DMS 273 treated with DMSO at 0.1 percent for 48 hours (cell line): Measurements from ENCODE around the gene RBMX.
"Not testable (repeated sequence)": the region's sequence is repeated elsewhere in the genome, so short reads cannot be mapped to it uniquely, and the experiment has no call there.

Source experiments
- DNase-seq: peaks from one replicate; lab custom pipeline; 2025; lab: John Stamatoyannopoulos, UW

RBMX gene

DNA sequence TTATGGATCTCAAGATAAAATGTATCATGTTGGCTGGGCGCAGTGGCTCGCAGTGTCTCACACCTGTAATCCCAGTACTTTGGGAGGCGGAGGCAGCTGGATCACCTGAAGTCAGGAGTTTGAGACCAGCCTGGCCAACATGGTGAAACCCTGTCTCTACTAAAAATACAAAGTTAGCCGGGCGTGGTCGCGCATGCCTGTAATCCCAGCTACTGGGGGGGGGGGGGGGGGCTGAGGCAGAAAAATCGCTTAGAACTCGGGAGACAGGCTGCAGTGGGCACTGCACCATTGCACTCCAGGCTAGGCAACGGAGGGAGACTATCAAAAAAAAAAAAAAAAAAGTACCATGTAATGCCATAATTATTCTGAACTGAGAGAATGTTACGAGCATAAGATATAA is 2.1 kb downstream of the RBMX start:
- DNase-seq, result no peak

DNA sequence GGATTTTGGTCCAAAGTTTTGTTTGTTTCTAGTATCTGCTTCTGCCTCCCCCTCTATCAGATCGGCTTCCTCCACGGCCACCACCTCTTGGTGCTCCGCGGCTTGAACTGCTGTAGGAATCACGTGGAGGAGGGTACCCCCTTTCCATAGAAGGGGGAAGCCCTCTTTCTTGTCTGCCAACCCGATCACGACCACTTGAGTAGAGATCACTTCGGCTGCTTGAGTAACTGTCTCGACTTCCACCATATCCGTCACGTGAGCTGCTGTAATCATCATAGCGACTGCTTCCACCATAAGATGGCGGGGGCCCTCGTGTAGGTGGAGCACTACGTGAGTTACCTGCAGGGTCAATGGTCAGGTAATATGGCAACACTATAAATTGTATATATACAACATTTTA is 6.4 kb downstream of the RBMX start:
- DNase-seq, result not testable (repeated sequence)

DNA sequence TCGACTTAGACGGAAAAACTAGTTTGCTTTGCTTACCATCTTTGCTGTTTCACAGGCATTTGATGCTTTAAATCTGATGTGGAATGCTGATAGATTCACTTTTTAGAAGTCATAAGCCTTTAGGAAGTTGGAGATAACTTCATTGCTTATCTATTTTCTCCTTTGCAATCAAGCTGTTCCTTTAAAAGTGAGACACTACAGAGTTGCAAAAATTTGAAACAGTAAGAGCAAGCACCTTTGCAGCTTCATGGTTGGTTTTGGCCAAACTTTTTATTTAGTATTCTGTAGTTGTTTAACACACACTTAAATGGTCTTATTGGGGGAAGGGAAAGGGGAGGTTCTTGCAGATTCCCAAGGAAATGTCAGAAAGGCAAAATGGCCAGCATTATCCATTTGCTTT is 7.3 kb downstream of the RBMX start:
- DNase-seq, result not testable (repeated sequence)

DNA sequence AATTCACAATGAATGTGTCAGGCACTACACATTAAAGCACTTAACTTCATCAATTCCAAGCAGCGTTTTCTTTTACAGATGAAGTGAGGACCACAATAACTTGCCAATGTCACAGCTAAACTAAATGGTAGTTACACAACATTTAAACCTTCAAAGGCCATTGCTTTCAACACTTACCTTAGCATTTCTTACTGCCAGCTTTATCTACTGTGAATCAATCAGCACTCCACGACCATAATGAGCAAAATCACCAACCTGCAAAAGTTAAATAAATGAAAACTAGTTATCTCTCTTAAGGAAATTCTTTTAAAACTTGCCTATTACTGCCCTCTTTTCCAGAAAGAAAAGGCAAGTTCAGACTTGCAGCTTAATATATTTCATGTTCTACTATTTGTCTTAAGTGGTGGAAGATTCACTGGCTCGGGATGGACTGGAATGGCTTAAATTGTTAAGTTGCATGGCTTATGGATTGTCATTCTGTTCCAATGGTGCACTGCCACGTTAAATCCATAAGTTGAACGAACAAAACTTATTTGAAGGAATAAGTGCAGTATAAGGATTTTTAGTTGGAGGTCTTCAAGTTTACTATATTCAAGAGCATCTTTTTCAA is 8.3 kb downstream of the RBMX start:
- no peak for DNase-seq

DNA sequence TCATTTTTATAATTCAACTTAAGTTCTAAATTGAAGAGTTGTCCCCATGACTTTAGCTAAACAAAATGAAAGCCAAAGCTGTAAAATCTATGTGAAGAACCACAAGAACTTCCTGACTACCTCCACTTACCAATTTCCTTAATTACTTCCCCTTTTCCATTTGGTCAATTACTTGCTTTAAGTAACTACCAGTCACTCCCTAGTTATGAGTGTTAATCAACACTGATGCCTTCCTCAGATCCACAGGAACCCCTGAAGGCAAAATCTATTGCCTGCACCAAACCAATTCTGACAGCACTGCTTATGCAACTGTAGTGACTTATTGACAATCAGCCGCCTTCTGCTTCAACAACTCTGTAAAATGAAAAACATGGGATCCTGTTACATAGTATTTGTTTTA is 10.5 kb downstream of the RBMX start:
- no peak for DNase-seq

DNA sequence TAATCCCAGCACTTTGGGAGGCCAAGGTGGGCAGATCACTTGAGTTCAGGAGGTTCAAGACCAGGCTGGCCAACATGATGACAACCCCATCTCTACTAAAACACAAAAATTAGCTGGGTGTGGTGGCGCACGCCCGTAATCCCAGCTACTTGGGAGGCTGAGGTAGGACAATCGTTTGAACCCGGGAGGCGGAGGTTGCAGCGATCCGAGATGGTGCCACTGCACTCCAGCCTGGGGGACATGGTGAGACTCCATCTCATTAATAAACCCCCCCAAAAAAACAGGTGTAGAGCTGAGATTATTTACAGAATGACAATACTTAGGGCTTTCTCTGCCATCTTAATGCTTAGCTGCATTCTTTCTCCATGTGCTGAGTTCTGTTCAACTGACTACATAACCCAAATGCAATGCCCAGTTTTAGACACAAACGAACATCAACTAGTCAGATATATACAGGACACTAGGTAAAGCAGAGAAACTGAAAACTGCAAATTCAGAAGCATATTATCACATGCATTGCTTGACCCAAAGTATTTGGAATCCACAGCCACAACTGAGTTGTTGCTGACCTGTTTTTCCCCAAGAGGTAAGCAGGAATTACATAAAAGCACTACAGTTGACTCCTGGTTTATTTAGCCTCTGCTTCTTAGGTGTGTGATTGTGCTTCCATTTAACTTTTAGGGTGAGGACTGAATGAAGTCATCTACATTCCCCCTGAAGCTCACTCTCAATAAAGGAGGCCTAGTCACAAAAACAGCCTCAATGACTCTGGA is 12.1 kb downstream of the RBMX start:
- DNase-seq, result no peak

DNA sequence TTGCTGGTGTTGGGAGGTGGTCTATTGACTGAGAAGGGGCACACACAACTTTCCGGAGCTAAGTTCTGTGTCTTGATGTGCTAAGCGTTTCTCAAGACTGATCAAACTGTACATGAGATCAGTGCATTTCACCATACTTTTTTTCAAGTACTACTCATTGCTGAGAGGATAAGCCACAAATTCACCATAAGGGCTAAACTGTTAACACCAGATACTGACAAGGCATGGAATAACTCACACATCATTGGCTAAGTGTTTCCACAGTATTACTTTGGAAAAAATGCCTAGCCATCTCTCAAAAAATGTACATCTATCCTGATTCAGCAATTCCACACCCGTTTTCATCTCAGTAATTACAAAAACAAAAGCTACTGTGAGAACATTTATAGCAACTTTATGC is 13.0 kb downstream of the RBMX start:
- no peak for DNase-seq

DNA sequence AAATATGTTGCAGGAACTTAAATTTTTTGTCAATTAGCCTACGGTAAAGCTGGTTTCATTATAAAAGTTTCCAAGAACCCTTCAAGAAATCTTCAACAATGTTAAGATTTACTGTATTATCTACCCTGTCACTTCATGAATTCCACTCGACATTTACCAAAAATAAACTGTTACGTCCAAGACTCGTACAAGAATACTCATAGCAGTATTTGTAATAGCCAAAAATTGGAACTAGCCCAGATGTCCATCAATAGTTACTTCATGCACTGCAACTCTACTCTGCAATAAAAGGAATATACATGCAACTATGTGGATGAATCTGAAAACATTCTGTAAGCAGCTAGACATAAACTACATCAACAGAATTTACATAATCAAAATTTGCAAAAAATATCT is 13.4 kb downstream of the RBMX start:
- no peak for DNase-seq

DNA sequence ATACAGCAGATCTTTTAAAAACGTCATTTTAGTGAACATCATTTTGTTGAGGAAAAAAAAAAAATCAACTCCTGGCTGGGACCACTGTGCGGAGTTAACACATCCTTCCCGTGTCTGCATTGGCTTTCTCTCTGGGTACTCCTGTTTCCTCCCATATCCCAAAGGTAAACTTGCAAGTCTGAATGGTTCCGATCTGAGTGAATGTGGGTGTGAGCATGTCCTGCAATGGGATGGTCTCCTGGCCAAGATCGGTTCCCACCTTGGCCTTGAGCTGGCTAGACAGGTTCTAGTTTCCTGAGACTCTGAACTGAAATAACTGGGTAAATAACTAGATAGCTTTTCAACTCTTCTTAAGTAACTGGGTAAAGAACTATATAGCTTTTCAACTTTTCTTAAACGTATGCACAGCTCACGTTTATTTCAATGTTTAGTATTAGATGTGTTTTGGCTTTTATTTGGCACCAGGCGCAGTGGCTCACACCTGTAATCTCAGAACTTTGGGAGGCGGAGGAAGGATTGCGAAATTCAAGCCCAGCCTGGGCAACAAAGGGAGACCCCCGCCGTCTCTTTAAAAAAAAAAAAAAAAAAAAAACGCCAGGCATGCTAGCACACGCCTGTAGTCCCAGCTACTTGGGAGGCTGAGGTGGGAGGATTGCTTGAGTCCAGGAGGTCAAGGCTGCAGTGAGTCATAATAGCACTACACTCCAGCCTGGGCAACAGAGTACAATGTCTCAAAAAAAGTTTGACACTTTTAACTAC is 14.0 kb downstream of the RBMX start:
- DNase-seq, result no peak

DNA sequence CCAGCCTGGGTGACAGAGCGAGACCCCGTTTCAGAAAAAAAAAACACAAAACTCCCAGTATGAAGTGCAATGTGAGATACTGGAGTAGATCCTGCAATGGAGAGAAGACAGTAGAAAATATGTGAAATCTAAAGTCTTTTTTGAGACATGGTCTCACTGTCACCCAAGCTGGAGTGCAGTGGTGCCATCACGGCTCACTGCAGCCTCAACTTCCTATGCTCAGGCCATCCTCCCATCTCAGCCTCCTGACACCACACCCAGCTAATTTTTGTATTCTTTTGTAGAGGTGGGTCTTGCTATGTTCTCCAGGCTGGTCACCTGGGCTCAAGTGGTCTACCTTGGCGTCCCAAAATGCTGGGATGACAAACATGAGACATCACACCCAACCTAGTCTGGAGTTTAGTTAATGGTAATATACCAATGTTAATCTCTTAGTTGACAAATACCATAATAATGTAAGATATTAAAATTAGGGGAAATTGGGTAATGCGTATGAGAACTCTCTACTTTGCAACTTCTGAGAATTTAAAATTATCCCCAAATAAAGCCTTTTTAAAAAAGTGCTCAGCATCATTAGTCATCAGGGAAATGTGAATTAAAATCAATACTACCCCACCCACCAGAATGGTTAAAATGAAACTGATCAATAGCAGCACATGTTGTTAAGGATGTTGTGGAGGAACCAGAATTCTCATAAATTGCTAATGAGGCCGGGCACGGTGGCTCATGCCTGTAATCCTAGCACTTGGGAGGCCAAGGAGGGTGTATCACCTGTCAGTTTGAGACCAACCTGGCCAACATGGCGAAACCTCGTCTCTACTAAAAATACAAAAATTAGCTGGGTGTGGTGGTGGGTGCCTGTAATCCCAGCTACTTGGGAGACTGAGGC is 15.0 kb downstream of the RBMX start:
- no peak for DNase-seq

DNA sequence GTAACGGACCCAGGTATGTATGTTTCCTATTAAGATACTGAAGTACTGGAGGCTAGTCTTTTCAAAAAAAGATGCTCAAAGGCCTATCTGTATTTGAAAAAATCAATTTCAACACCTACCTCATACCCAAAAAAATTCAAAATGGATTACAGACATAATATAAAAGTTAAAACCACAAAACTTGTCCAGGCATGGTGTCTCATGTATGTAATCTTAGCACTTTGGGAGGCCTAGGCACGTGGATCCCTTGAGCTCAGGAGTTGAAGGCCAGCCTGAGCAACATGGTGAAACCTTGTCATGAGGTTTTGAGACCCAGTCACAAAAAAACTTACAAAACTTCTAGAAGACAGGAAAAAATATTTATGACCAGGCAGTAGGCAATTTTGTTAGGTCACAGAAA is 16.7 kb downstream of the RBMX start:
- DNase-seq, result no peak

DNA sequence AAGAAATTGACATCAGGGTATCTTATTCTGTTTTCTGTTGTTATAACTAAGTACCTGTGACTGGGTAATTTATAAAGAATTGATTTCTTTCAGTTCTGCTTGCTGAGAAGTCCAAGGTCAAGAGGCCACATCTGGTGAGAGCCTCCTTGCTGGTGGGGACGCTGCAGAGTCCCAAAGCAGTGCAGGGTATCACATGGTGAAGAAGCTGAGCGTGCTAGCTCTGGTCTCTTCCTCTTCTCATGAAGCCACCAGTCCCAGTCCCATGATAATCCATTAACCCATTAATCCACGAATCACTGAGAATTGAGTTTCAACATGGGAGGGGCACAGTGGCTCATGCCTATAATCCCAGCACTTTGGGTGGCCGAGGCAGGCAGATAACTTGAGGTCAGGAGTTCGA is 18.0 kb downstream of the RBMX start:
- DNase-seq, result no peak

DNA sequence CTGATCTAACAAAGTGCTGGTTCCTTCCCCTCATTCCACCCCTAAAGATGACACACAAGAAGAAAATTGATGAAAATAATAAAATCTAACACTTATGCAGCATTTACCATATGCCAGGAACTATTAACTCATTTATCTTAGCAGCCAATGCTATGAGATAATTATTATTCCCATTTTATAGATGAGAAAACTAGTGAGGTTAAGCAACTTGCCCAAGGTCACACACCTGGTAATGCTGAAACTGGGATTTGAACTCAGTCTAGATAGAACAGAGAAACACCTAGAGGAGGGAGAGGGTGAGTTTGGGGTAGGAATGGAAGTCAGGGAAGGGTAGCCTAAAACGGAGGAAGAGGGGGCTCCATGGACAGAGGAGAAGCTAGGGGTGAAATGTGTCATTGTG is 18.6 kb downstream of the RBMX start:
- no peak for DNase-seq

DNA sequence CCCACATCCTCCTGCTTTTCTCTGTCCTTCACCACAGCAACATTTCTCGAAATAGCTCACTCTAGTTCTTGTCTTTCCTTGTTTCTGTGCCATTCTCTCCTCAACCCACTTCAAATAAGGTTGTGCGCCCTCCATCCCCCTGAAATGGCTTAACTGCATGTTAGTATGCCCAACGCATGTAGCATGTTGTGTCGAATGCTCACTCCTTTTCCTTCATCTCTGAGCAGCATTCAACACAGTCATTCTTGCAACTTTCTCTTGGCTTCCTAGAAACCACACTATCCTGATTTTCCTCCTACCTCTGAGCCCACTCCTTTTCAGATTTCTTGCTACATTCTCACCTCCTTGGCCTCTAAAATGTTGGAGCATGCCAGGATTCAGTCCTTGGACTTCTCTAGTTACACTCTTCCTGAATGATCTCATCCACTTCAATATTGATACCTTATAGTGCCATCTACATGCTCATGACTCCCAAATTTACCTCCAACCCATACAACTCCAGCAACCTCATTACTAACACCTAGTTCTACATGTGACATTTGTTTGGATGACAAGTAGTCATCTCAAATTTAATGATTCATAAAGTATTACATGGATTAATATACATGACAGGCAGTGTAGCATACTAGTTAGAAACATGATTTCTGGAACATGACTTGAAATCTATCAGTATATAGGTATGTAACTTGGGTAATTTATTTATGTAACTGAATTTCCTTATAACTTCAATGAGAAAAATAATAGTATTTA is 22.3 kb downstream of the RBMX start:
- no peak for DNase-seq

DNA sequence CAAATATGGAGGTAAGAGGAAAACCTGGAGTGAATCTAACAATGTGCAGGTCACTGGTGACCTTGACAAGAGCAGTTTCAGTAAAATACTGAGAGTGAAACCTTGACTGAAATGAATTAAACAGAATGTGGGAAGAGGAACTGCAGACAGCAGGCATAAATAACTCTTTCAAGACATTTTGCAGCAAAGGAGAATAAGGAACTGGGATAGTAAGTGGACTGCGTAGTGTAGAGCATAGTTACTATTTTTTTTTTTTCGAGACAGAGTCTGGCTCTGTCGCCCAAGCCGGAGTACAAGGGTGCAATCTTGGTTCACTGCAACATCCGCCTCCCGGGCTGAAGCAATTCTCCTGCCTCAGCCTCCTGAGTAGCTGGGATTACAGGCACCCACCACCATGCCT is 24.0 kb downstream of the RBMX start:
- no peak for DNase-seq

DNA sequence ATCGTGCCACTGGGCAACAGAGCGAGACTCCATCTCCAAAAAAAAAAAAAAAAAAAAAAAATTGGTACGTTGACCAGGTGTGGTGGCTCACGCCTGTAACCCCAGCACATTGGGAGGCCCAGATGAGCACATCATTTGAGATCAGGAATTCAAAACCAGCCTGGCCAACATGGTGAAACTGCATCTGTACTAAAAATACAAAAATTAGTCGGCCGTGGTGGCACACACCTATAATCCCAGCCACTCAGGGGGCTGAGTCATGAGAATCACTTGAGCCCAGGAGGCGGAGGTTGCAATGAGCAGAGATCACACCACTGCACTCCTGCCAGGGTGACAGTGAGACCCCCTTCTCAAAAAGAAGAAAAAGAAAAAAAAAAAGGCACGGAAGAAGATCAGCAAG is 24.5 kb downstream of the RBMX start:
- no peak for DNase-seq

DNA sequence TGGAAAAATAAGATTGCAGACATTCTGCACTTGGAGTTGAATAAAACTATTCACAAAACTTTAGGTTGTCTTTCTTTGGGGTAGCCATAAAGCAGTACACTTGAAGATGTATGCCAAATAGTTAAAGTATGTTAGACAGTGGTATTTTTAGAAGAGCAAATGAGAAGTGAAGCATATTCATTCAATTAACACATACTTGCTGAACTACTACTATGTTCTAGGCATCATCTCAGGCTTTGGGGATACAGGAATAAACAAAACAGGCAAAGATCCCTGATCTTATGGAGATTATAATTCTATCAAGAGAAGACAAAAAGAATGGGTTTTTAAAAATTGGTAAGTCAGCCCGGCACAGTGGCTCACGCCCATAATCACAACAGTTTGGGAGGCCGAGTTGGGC is 29.0 kb downstream of the RBMX start:
- no peak for DNase-seq

DNA sequence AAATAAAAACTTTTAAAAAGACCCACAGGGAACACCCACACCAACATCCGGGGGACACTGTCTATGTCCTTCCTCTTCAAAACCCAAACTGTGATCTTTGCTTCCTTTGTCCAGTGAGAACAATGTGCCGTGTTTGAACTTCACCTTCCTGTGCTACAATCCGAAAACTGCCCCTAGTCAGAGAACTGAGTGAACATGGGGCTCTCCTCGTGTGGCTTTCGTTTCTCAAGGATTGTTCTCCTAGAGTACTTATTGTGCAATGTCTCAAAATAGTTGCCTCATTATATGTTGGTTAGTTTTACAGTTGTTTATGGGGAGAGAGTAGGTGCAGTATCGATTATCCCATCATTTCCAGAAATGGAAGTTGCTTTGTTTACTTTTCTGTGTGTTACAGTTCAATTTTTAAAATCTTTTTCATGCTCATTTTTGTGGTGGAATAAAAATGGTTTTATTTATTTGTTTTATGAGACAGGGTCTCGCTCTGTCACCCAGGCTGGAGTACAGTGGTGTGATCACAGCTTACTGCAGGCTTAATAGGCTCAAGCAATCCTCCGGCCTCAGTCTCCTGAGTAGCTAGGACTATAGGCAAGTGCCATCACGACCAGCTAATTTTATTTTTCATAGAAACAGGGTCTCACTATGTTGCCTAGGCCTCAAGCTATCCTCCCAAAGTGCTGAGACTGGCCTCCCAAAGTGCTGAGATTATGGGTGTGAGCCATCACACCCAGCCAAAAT is 29.9 kb downstream of the RBMX start:
- no peak for DNase-seq

DNA sequence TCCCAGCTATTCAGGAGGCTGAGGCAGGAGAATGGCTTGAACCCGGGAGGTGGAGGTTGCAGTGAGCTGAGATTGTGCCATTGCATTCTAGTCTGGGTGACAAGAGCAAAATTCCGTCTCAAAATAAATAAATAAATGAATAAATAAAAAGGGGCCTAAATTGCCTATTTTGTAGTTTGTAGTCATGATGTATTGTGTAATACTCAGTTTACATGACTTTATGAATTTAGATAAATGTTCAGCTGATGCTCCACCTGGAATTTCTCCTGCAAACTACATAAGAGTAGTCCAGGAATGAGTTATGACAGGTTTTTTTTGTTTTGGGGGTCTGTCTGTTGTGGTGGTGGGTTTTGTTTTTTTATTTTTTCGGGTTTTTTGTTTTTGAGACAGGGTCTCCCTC is 31.1 kb downstream of the RBMX start:
- DNase-seq, result no peak

DNA sequence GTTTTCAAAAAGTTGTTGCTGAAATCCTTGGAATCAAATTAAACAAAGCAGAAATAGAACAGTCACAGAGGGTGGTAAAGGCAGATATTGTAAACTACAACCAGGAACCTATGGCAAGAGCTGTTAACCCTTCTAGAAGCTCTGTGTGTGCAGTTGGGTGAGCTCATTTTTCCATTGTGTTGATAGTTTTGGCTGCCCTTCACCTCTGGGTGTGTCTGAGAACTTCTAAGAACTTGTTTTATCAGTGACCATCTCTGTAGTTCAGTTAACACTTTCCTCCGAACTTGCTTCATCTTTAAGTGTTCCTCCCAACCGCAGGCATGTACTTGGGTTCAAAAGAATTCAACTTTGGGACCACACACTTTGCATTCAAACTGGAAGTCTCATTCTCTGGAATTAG is 32.7 kb downstream of the RBMX start:
- no peak for DNase-seq

DNA sequence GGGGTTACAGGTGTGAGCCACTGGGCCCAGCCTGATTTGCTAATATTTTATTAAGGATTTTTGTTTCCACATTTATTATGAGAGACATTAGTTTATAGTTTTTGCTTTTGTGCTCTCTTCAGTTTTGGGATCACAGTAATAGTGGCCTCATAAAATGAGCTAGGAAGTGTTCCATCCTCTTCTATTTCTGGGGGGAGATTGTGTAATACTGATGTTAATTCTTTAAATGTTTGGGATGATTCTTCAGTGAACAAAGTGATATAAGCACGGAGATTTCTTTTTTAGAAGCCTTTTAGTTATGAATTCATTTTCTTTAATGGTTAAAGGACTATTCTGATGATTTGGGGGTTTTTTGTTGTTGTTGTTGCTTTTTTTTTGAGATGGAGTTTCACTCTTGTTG is 41.3 kb downstream of the RBMX start:
- no peak for DNase-seq
